C1 segment of cervical spinal cord (tissue), 14 donors: Measurements from ENCODE around the gene TOP2B.

Experiments
- DNase-seq, 14 donors: peaks; one replicate each; lab custom pipeline; 2025; lab: John Stamatoyannopoulos, UW

TOP2B gene

DNA sequence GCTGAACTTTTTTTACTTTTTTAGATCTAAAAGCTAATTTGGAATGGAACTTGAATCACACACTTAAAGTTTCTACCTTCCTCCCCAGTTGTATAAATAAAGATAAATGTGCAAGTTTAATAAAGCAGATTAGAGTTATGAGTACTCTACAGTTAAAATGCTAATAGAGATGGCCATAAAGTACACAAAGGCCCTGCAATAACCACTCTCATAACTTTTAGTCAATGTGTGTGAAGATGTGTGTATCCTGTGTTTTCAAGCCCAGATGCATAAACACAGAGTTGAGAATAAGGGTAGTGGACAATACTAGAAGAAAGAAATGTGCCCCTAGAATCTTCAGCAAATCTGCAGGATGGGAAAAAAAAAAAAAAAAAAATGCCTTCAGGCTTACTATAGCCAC is 45.3 kb downstream of the TOP2B start:
- DNase-seq, result no peak

DNA sequence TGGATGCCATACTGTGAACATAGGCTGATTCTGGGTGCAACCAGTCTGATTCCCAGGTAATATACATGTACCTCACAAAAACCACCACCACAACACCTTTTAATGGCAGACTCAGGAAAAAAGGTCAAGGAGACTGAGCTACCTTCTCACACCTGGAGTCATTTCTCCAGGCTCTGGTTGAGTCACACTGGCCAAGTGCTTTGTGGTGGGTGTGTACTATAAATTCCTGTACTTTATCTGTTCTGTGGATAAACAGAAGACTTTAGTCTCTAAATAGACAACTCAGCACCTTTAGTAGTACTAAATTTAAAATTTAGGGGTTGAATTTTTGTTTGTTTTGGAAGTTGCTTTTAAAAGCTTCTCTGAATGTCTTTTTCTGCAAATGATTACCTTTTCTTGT is 46.7 kb downstream of the TOP2B start:
- DNase-seq, result no peak

DNA sequence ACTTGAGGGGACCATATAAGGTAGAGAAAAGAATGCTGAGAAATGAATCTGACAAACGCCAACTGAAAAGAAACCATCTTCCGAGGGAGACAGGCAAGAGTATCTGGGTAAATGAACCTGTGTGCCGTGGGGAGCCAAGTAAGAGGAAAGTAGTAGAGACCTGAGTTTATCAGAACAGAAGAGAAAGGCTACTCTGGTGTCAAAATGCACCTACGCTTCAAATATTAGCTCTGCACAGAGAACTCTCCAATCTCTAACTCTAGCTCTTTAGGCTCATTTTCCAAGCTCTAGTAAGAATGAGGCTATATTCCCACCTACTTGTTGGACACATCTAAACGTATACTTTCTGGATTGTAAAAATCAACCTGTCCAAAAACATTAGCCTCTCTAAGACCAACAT is 53.5 kb downstream of the TOP2B start:
- DNase-seq, result no peak

DNA sequence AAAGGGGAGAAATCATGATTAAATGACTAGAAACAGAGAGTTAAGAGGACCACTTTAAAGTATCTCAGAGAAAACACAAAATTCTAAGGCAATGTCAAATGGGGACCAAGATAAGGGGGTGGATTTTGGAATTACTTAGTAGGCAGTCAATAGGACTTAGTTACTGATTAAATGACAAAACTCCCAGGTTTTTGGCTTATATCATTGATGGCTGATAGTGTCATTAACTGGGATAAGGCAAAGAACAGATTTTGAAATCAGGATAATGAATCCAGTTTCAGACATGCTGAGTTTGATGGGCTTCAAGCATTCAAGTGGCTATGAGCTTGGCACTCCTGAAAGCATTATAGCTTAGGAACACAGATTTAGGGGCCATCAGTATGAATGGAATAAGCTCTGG is 53.9 kb downstream of the TOP2B start:
- DNase-seq, result no peak

DNA sequence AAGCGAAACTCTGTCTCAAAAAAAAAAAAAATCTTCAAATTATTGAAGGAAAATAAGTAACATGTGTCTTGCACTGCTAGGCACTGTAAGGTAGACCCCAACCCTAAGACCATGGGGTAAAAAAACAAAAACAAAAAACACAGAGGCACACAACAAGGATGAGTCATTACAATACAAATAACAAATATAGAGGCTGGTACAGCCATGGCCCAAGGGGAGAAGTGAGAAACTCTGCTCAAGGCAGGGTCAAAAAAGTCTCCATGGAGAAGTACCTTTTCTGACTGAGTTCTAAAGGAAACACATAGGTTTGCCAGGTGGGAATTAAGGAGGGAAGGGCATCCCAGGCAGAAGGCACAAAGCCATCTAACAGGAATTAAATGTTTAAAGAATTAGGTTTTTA is 54.5 kb downstream of the TOP2B start:
- DNase-seq, result no peak

DNA sequence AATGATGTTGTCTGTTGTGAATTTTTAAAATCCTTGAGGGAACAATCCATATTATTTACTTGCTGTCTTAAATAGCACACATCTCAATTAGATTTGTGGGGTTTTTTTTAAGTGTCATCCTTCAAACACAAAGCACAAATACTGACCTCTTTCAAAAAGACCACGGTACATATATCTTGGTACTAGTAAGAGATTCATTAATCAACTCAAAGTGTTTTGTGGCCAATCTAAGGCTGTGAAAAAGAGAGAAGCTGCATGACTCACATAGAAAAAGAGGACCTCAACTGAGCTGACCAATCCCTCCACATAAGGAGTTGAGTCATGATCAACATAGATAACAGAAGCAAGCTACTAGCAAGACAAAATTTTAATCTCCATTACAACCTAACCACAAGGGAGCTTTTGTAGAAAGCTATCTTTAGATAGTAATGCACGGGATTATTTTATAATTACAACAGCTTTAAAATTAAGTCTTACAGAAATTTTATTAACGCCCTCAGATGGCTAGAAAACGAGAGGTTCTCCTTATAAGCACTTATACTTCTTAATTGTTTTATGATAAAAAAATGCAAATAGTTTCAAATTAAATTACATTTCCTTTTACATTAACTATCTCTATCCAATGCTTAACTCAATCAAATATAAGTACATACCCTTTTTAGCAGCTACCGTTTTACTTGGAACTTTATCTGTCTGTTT is 60.5 kb downstream of the TOP2B start:
- DNase-seq, result no peak

DNA sequence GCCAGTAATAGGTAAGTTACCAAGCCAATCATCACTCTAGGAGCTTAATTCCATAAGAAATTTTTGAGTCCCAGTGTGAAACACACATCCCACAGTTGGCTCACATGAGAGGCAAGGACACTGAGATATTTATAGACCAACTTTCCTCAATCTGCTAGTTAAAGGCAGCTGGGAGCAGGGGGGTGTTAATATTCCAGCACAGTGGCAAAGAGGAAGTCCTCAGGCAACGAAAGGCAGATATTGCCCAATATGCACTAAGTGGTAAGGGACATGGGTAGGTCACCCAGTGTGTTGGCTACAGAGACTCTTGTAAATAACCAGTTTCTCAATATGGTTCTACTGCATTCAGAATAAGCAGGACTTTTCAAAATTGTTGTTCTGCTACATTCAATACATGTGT is 61.0 kb downstream of the TOP2B start:
- no peak for DNase-seq

DNA sequence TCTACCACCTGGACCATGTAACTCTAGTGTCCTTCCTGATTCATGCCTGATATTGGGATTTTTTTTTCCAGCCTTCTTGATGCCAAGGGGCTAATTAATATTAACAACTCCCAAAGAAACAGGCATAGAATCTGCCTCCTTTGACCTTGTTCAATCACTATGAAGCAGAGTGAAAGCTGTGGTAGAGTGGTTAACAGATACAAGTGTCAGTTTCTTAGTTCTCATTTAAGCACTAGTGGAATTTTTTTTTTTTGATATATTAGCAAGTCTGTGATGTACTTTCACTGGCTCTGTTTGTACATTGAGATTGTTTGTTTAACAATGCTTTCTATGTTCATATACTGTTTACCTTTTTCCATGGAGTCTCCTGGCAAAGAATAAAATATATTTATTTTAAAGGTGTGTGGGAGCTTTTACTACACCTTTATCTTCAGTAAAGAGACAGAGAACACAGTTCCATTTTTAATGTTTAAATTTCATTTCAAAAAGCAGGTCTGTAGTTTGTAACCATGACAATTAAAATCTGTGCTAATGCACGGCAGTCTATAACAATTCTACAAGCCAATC is 67.1 kb downstream of the TOP2B start:
- no peak for DNase-seq

DNA sequence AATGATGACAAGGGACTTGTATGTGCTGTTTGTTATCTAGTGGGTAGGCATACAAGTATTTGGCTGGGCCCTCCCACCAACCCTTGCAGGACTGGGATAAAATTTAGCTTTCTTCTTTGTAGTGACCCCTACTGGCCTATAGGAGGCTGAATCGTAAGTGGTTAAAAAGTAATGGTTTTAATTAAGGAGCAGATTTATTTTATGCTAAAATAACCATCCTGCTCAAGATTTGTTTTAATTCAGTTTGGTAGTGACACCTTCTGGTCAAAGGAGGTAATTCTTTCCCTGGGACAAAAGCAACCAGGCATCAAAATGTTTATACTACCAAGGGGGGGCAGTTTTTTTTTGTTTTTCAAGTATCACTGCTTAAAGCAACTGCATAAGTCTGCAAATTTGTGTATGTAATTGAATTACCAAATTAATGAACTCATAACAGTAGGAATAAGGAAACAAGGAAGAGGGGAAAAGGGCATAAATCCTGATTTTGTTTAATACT is 70.7 kb downstream of the TOP2B start:
- peak in 2 of 14 donors; percentile 7 to 29 for DNase-seq

DNA sequence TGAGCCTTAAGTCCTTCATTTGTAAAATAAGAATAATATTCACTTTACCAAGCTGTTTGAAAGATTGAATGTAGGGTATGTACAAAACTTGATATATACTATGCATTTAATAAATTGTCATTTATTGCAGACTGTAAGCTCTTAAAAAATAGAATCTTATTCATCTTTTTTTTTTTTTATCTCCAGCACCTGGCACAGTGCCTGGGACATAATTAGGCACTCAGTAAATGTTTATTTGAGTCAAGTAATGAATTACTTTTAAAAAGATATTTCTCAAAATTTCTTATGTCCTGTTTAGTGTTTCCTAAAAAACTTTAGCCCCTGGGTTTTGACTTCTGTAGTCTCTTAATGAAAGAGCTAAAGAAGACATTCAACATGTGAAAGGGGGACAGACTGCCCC is 71.7 kb downstream of the TOP2B start:
- no peak for DNase-seq

DNA sequence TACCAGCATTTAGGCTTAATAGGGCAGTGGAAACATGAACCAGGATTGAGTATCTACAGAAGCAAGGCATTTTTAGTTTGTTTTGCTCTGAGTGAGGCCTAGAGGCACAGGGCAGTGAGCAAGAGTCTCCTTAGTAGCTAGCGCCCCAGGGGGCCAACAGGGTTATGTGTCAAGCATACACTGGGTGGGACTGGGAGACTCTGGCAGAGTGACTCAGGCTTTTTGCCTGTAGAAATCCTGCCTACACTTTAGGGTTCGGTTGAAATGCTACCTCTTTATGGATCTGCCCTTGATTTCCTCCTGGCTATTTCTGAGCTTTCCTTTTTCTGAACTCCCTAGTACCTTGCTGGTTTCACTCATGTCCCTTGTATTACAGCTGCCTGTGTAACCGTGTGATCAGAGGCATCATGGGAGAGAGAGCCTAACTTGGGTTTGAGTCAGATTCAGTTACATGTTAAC is 72.2 kb downstream of the TOP2B start:
- peak in 1 of 14 donors; percentile 7 for DNase-seq

DNA sequence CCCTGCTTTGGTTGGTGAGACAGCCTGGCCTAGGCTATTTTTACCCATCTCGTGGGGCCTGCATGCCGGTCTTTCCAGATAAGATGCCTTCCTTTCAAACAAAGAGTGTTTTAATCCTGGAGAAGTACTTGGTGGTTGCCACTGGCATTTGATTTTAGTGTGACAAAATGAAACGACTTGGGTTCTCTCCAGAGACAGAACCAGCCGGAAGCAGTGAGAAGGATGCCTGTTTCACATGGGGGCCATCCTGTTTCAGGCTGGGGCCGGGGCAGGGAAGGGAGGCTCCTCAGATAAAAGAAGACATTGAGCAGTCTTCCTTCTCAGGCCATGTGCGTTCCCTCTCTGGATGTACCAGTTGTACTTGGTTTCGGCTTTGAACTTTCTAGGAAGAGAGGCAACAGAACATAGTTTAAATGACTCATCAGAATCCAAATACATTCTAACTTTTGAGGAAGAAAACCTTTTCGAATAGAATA is 74.9 kb downstream of the TOP2B start:
- DNase-seq, result no peak

DNA sequence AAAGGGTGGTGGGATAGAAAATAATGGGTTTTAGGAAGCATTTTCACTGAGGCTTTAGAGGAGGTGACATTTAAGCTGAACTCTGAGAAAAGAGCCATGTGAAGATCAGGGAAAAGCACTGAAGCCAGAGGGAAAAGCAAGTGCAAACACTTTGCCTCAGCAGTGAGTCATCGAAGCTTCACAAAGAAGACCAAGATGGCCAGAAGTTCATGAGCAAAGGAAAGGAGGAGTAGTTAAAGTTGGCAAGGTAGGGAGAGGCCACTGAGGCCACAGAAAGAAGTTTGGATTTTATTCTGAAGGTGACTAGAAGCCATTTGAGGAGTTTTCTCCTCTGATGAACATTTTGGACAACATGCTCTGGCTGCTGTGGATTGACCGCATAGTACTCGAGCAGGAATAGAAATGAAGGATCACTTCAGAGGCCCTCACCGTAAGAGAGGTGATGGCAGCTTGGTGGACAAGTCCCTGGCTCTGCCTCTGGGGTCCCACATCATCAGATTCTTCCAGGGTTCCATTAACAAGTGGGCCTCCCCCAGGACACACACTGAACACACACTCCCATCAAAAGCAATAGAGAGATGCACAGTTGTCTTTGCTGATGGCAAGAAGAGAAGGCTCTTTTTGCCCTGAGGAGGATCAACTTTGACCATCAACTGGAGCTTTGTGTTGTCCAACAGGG is 75.5 kb downstream of the TOP2B start:
- DNase-seq, result no peak

DNA sequence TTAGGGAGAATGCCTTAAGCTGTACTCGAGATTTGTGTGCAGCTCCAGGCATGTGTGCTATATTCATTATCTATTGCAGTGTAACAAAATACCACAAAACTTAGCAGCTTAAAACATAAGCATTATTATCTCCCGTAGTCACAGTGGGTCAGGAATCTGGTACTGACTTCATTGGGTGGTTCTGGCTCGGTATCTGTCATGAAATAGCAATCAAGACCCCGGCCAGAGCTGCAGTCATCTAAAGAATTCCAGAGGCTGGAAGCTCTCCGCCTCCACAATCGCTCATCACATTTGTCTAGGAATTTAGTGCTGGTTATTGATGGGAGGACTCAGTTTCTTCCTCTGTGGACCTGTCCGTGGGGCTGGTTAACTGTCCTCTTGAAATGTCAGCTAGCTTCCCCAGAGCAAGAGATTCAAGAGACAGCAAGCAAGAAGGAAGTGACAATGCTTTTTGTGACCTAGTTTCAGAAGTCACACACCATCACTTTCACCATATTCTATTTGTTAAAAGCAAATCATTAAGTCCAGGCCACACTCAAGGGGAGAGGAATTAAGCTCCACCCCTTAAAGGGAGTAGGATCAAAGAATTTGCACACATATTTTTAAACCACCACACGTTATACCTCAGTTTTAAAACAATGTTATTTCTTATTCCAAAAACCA is 76.1 kb downstream of the TOP2B start:
- DNase-seq, result no peak

DNA sequence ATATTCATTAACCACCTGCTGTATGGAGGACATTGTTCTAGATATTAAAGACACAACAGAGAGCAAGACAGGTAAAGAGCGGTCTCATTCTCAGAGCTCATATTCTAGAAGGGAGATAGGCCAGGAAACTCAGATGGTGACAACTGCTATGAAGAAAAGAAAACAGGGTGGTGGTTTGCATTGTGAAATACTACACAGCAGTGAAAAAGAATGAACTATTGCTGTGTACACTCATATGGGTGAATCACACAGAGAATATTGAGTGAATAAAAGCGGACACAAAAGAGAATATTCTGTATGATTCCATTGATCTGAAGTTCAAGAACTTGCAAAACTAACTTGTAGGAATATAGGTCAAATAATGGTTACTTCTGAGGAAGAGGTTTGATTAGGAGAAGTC is 76.7 kb downstream of the TOP2B start:
- DNase-seq, result no peak

DNA sequence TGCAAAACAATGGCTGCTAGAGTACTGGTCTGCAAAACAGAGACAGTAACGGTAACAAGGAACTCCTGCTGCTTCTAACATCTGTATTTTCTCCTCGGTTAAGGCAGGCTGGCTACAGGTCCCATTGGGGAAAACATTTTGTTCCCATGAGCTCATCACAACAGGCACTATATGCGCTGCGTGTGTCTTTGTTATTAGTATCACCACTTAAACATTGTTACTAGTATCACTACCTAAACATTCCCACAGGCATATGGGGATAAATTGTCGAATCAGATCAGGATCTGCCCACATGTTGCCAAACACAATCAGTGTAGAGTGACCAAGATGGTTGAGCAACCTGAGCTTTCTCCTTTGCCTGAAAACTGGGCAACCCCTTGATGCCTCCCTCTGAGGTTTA is 77.2 kb downstream of the TOP2B start:
- DNase-seq, result no peak

DNA sequence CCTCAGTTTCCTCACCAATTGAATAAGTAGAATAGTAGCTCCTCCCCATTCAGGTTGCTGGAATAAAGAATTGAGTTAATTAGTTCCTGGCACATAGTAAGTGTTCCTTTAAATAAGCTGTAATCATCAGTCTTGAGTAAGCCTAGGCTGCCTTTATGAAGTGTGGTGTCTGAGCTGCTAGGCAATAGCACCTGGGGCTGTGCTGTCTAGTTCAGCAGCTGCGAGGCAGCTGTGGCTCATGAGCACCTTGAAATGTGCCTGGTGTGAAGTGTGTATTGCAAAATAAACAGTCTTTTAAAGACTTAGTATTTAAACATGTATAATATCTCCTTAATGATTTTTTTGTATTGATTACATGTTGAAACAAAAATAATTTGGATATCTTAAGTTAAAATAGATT is 77.6 kb downstream of the TOP2B start:
- DNase-seq, result no peak

DNA sequence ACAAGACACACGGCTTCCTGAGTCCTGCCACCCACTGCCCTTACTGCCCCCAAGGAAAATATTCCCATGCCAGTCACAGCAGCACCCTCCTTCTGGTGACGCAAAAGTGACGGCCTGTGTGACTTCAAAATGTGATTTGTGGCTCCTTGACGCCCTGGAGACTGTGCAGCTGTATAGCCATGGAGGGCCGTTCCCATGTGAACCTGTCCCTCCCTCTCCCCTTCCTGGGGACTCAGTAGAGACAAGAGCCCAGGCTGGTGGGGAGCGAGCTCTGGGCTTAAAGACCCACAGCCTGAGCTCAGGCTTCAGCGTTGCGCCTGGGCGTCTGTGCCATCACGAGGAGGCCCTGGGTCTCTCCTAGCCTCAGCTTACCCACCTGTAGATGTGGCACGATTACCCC is 78.2 kb downstream of the TOP2B start:
- no peak for DNase-seq

DNA sequence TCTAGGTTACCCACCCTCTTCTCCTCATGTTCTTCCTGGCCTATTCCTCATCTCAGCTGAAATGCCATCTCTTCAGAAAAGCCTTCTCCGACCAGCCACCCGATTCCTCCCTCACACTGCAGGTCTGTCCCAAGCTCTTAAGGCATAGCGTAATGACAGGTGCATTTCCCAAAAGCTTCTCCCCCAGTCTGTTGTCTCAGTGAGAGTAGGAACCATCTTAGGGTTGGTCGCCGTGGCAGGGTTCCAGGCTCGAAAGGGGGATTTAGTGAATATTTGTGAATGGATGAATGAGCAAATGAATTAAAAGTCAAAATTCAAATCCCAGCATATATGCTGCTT is 78.6 kb downstream of the TOP2B start:
- no peak for DNase-seq

DNA sequence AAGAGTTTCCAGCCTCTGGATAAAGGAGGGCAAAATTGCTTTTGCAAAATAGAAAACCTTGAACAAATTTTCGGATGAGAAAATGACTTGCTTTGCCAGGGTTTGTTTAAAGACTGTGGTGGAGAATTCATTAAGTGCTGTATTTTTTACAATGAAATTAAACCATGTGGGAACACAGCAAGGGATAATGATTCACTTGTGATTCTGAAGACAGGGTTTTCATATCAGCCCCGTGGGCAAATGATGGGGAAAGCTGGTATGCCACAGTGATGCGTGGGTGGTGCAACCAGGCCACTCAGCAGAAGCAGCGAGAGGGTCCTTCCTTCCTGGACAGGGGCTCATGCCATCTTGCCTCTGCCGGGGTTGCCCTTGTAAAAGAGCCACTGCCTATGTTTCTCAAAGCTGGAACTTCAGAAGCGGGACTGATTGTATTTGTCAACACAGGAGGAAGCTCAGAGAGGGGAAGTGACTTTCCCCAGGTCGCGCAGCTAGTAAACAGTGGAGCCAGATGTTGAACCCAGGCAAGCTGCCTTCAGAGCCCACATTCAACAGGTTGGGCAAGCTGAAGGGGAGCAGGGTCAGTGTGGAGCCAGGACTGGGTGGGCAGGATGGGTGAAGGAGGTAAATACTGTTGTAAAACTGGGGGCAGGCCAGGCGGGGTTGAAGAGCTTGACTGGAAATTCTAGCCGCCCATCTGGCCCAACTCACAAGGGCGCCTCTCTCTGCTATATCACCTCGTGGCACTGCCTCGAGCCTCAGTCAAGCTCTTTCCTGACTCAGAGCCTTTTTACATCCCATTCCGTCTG is 79.1 kb downstream of the TOP2B start:
- DNase-seq, result no peak

DNA sequence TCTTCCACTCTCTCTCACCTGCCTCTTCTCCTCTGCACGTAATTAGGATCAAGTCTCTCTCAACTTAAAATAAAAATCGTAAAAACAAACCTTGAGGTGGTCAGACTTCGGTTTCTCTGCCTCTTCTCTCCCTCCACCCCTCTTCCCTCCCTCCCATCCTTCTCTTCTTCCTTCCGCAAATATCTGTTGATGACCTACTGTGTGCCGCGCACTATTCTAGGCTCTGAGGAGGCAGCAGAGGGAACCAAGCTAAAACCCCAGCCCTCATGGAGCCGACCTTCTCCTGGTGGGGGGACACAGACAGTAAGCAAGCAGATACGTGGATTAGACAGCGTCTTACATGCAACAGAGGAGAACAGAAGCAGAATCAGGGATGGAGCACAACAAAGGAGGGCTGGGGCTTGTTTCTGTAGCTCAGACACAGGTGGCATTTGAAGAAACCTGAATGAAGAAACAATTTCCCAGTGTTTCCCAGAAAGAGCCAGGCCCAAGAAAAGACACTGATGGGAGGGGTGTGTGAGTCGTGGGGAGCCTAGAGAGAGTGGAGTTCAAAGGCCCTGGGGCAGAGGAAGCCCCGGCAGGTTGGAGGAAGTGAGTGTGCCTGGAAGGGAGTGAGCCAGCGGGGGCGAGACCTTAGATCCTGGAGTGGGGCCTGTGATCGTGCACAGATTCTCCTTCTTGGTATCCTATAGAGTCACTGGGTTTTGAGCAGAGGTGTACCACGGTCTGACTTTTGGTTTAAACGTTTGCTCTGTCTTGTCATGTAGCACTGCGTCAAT is 80.5 kb downstream of the TOP2B start:
- DNase-seq, result no peak
